WTC11 (cell line): ENCODE data around the gene PARVB. TPM values are rescaled to one million over a fixed set of nuclear protein-coding genes. Genes with fewer than 3 reads are reported as not detected.

Experiments used
- ATAC-seq: fragments of 200-7000 bp; cut with Tn5 transposase; 2 replicates; pipeline ENCODE4 v1.10.0; 2021; ENCODE audit warnings: mild to moderate bottlenecking, moderate library complexity
- CTCF ChIA-PET: fragments of 300-600 bp; sonication (Branson Sonifier 250); formaldehyde crosslinking; loops from one replicate; lab custom pipeline; 2021; ENCODE audit warnings: antibody characterized with exemption; lab: Charles Lee
- POLR2A ChIA-PET: fragments of 350-600 bp; sonication (Branson Sonifier 250); formaldehyde crosslinking; loops from one replicate; lab custom pipeline; 2021; ENCODE audit warnings: antibody characterized with exemption; lab: Charles Lee
- DNase-seq: peaks from one replicate; pipeline ENCODE4 v3.0.0; 2021; ENCODE audit warnings: low spot score
- H3K27ac Mint-ChIP-seq: 2 replicates; pipeline ENCODE4 v1.8.0; 2021; ENCODE audit warnings: mixed read lengths
- H3K27me3 Mint-ChIP-seq: 2 replicates; pipeline ENCODE4 v1.8.0; 2021; ENCODE audit warnings: low read depth, mild to moderate bottlenecking, moderate library complexity, mixed read lengths
- H3K36me3 Mint-ChIP-seq: 2 replicates; pipeline ENCODE4 v1.8.0; 2021; ENCODE audit warnings: mixed read lengths
- H3K4me1 Mint-ChIP-seq: 2 replicates; pipeline ENCODE4 v1.8.0; 2022; ENCODE audit warnings: mixed read lengths
- H3K4me3 Mint-ChIP-seq: 2 replicates; pipeline ENCODE4 v1.8.0; 2021; ENCODE audit warnings: mild to moderate bottlenecking, moderate library complexity, mixed read lengths
- H3K9me3 Mint-ChIP-seq: 2 replicates; pipeline ENCODE4 v1.8.0; 2021; ENCODE audit warnings: mixed read lengths
- ATF1 ChIP-seq: sonication (generic); formaldehyde crosslinking; IDR thresholded peaks from 2 replicates; pipeline ENCODE4 v1.8.1; 2023; ENCODE audit warnings: mild to moderate bottlenecking, moderate library complexity, missing genetic modification reagents
- ATF2 ChIP-seq: sonication (generic); formaldehyde crosslinking; IDR thresholded peaks from 2 replicates; pipeline ENCODE4 v1.8.1; 2022; ENCODE audit warnings: low read depth, missing genetic modification reagents, borderline replicate concordance
- CREM ChIP-seq: sonication (generic); formaldehyde crosslinking; IDR thresholded peaks from 2 replicates; pipeline ENCODE4 v1.8.1; 2022; ENCODE audit warnings: mild to moderate bottlenecking, missing genetic modification reagents, moderate library complexity
- EMX1 ChIP-seq: fragments of 250-450 bp; sonication (Bioruptor Pico); IDR thresholded peaks from 2 replicates; pipeline ENCODE4 v1.8.0; 2021; ENCODE audit warnings: mild to moderate bottlenecking
- ETV6 ChIP-seq: sonication (generic); formaldehyde crosslinking; IDR thresholded peaks from 2 replicates; pipeline ENCODE4 v1.8.1; 2022; ENCODE audit warnings: mild to moderate bottlenecking, missing genetic modification reagents
- IRF2 ChIP-seq: sonication (generic); formaldehyde crosslinking; IDR thresholded peaks from 2 replicates; pipeline ENCODE4 v1.8.0; 2022; ENCODE audit warnings: low read depth, missing genetic modification reagents, borderline replicate concordance
- NFATC4 ChIP-seq: fragments of 250-450 bp; sonication (Bioruptor Pico); IDR thresholded peaks from 2 replicates; pipeline ENCODE4 v1.9.0; 2021; ENCODE audit warnings: mild to moderate bottlenecking
- NFE2L1 ChIP-seq: sonication (generic); formaldehyde crosslinking; IDR thresholded peaks from 2 replicates; pipeline ENCODE4 v1.8.1; 2023; ENCODE audit warnings: missing genetic modification reagents
- RELA ChIP-seq: sonication (generic); formaldehyde crosslinking; IDR thresholded peaks from 2 replicates; pipeline ENCODE4 v1.8.1; 2022; ENCODE audit warnings: missing genetic modification reagents, mild to moderate bottlenecking, borderline replicate concordance
- ZMAT4 ChIP-seq: fragments of 250-450 bp; sonication (Bioruptor Pico); IDR thresholded peaks from 2 replicates; pipeline ENCODE4 v1.9.0; 2021; ENCODE audit warnings: mild to moderate bottlenecking
- ZNF121 ChIP-seq: sonication (generic); formaldehyde crosslinking; IDR thresholded peaks from 2 replicates; pipeline ENCODE4 v1.8.0; 2023; ENCODE audit warnings: missing genetic modification reagents
- ZNF232 ChIP-seq: sonication (generic); formaldehyde crosslinking; IDR thresholded peaks from 2 replicates; pipeline ENCODE4 v1.8.0; 2022; ENCODE audit warnings: mild to moderate bottlenecking, missing genetic modification reagents
- ZNF263 ChIP-seq: sonication (generic); formaldehyde crosslinking; IDR thresholded peaks from 2 replicates; pipeline ENCODE4 v1.8.1; 2022; ENCODE audit warnings: low read depth, mild to moderate bottlenecking, moderate library complexity, missing genetic modification reagents
- ZNF281 ChIP-seq: sonication (generic); formaldehyde crosslinking; IDR thresholded peaks from 2 replicates; pipeline ENCODE4 v1.8.0; 2023; ENCODE audit warnings: mild to moderate bottlenecking, missing genetic modification reagents
- ZNF317 ChIP-seq: sonication (generic); formaldehyde crosslinking; IDR thresholded peaks from 2 replicates; pipeline ENCODE4 v1.8.1; 2023; ENCODE audit warnings: low read depth, mild to moderate bottlenecking, moderate library complexity, missing genetic modification reagents, borderline replicate concordance
- ZNF416 ChIP-seq: fragments of 250-450 bp; sonication (Bioruptor Pico); IDR thresholded peaks from 2 replicates; pipeline ENCODE4 v1.9.0; 2021; ENCODE audit warnings: mild to moderate bottlenecking, inconsistent platforms
- ZNF671 ChIP-seq: fragments of 250-450 bp; sonication (Bioruptor Pico); IDR thresholded peaks from 2 replicates; pipeline ENCODE4 v1.8.0; 2021; ENCODE audit warnings: mild to moderate bottlenecking
- total RNA-seq: library from RNA; stranded (reverse); gene quantifications from 3 replicates; pipeline ENCODE4 v1.2.3, GENCODE V29; 2021
- TF ChIP-seq, protein P1 (sequence below): sonication (generic); formaldehyde crosslinking; conservative IDR thresholded peaks from 2 replicates; pipeline ENCODE4 v1.8.1; 2022; ENCODE audit warnings: mild to moderate bottlenecking, missing genetic modification reagents

Gene PARVB
- total RNA-seq, 1 experiment from 2014 or later: 3.3 TPM

DNA sequence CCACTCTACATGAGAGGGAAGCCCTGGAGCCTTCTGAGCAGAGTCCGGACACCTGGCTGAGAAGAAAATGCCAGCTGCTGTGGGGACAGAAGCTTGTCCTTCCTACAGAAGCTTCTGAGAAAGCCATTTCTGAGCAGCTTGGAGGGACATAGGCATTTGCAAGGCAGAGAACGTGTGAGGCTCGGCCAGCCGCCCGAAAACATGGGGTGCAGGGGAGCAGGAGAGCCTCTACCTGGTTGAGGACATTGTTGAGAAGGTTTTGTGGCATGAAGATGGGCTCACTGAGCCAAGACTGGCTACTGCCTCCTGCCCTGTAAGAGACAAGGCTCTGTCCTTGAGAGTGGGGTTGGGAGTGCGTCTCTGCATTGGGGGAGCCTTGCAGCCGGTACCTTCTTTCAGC lies 43.5 kb upstream of the PARVB start:
- Mint-ChIP-seq H3K27me3 (no peaks in the 10 kb centered on the region), H3K4me3 (no peak overlapping the region), H3K9me3 (no peaks in the 10 kb centered on the region), H3K27ac (no peak overlapping the region), H3K36me3 (peaks cover 61% of the 10 kb centered on the region), H3K4me1 (no peaks in the 10 kb centered on the region)
- CTCF ChIA-PET: interaction anchor here (1.3 kb wide), 1 partner anchor 12 kb away, joined by 3 read pairs; no protein-coding TSS in a partner anchor
- DNase-seq (no peak), ATAC-seq (no peak)
- TF ChIP-seq CREM (CRISPR knock-in tag) (no peak), ZNF232 (CRISPR knock-in tag) (no peak), NFATC4 (no peak), ATF2 (CRISPR knock-in tag) (no peak), NFE2L1 (CRISPR knock-in tag) (no peak), ZNF317 (CRISPR knock-in tag) (no peak)
- POLR2A ChIA-PET: no interaction called here

DNA sequence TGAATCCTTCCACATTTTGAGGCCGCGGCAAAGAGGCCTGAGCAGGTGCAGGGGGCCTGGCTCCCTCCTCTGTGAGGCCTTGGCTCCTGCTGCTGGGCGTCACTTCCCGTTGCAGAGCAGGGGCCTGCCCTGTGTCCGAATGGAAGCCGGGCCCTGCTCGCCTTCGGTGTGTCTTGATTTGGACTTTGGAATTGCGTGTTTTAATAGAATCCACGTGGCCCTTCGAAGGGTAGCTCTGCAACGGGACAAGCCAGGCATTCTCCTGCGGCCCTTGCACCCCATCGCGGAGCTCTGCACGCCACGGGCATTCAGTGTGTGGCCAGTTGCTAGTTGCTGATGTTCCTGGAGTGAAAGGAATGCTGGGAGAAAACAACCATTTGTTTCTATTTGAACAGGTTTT lies 43.1 kb upstream of the PARVB start:
- Mint-ChIP-seq H3K9me3 (no peaks in the 10 kb centered on the region), H3K4me3 (no peak overlapping the region), H3K4me1 (no peaks in the 10 kb centered on the region), H3K27me3 (no peaks in the 10 kb centered on the region), H3K36me3 (peaks cover 59% of the 10 kb centered on the region), H3K27ac (no peak overlapping the region)
- DNase-seq: no peak
- TF ChIP-seq ZMAT4: no peak
- TF ChIP-seq EMX1: no peak
- TF ChIP-seq IRF2 (CRISPR knock-in tag): no peak
- TF ChIP-seq ZNF281 (CRISPR knock-in tag): no peak
- no peak for TF ChIP-seq ZNF121 (CRISPR knock-in tag)
- TF ChIP-seq ATF1 (CRISPR knock-in tag): no peak
- TF ChIP-seq ZNF232 (CRISPR knock-in tag): no peak
- TF ChIP-seq ZNF416 (CRISPR knock-in tag): no peak
- POLR2A ChIA-PET: no interaction called here
- ATAC-seq: no peak
- CTCF ChIA-PET: interaction anchor here (0.6 to 1.3 kb wide), 3 partner anchors 12 to 151 kb away, joined by 3 to 5 read pairs (median 3); no protein-coding TSS in a partner anchor

DNA sequence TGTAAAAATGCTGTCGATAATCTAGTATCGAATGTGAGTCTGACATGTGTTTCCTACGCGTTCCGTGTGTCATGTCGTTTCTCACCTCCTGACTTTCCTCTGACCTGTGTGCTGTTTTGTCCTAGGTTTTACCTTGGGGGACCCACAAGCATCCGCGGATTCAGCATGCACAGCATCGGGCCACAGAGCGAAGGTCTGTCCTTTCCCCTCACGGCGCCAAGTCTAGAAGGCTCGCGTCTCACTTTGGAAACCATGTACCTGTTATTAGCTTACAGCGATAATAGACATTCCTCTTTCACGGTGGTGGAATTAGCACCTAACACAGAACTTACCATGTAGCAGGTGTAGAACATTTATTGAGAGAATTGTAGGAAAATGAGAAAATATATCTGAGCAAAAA lies 40.3 kb upstream of the PARVB start:
- DNase-seq: no peak
- Mint-ChIP-seq H3K36me3 (peaks cover 46% of the 10 kb centered on the region), H3K4me1 (no peaks in the 10 kb centered on the region), H3K9me3 (no peaks in the 10 kb centered on the region), H3K27me3 (no peaks in the 10 kb centered on the region)
- POLR2A ChIA-PET: no interaction called here
- no peak for ATAC-seq
- no peak for TF ChIP-seq ZNF671 (CRISPR knock-in tag)
- TF ChIP-seq, all 79 proteins: peak for 0
- CTCF ChIA-PET: no interaction called here
- Mint-ChIP-seq H3K4me3 (no peak overlapping the region), H3K27ac (no peak overlapping the region)

GRCh38 chr22:43985532-43985931 lies 38.6 kb upstream of the PARVB start:
- Mint-ChIP-seq H3K36me3 (peaks cover 48% of the 10 kb centered on the region), H3K9me3 (no peaks in the 10 kb centered on the region), H3K27me3 (no peaks in the 10 kb centered on the region), H3K4me1 (no peaks in the 10 kb centered on the region), H3K4me3 (no peak overlapping the region), H3K27ac (0 out of 2 replicates have a peak overlapping the region, but pooled peaks have one; percentile 38)
- POLR2A ChIA-PET: interaction anchor here (0.7 kb wide), 1 partner anchor 44 kb away, joined by 3 read pairs; no protein-coding TSS in a partner anchor
- TF ChIP-seq RELA (CRISPR knock-in tag) (no peak), ZNF263 (no peak), ETV6 (CRISPR knock-in tag) (no peak), EMX1 (no peak)
- TF ChIP-seq, protein P1, sequence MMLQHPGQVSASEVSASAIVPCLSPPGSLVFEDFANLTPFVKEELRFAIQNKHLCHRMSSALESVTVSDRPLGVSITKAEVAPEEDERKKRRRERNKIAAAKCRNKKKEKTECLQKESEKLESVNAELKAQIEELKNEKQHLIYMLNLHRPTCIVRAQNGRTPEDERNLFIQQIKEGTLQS: no peak
- DNase-seq: no peak
- CTCF ChIA-PET: interaction anchor here (1.6 kb wide), 1 partner anchor 40 kb away, joined by 5 read pairs; no protein-coding TSS in a partner anchor
- no peak for ATAC-seq
